IMR-90 (cell line): ENCODE data around the gene SMC1B. TPM values are rescaled to one million over a fixed set of nuclear protein-coding genes. Genes with fewer than 3 reads are reported as not detected.

Experiments
- ATAC-seq: fragments of 200-7000 bp; cut with Tn5 transposase; 2 replicates; pipeline ENCODE4 v1.9.1; 2020; ENCODE audit warnings: low read depth, mild to moderate bottlenecking, moderate library complexity
- BruUV-seq: library from RNA; stranded (reverse); fragments of 400-500 nt; replicated peaks from 2 replicates; lab custom pipeline; 2021; lab: Mats Ljungman, UMichigan
- CTCF ChIA-PET: fragments of 300-600 bp; formaldehyde crosslinking; extraction: SDS; loops from one replicate; lab custom pipeline; 2021; ENCODE audit warnings: antibody characterized with exemption; lab: Yijun Ruan, JAX
- POLR2A ChIA-PET: fragments of 300-600 bp; sonication (Branson Sonifier 250); formaldehyde crosslinking; loops from one replicate; lab custom pipeline; 2022; ENCODE audit warnings: antibody characterized with exemption; ENCODE audit not compliant: unreplicated experiment; lab: Charles Lee
- DNase-seq: peaks from one replicate; pipeline ENCODE4 v3.0.0; 2013
- H2AFZ ChIP-seq: replicated peaks from 2 replicates; pipeline ENCODE3; 2013; ENCODE audit warnings: low read length, mild to moderate bottlenecking; ENCODE audit not compliant: poor library complexity
- H2AK5ac ChIP-seq: 2 replicates; pipeline ENCODE4 v1.6.1; 2013; ENCODE audit warnings: low read depth, low read length, inconsistent platforms
- H2AK9ac ChIP-seq: replicated peaks from 2 replicates; pipeline ENCODE3; 2013; ENCODE audit warnings: mild to moderate bottlenecking, low read depth, low read length, moderate library complexity; ENCODE audit not compliant: poor library complexity
- H2BK120ac ChIP-seq: 2 replicates; pipeline ENCODE4 v1.6.1; 2013; ENCODE audit warnings: low read depth, low read length, inconsistent platforms
- H2BK15ac ChIP-seq: 3 replicates; pipeline ENCODE4 v1.6.1; 2013; ENCODE audit warnings: low read depth, low read length, inconsistent platforms
- H2BK20ac ChIP-seq: 2 replicates; pipeline ENCODE4 v1.6.1; 2013; ENCODE audit warnings: low read depth, mild to moderate bottlenecking, inconsistent platforms, low read length, moderate library complexity
- H2BK5ac ChIP-seq: 2 replicates; pipeline ENCODE4 v1.6.1; 2013; ENCODE audit warnings: mild to moderate bottlenecking, low read depth, low read length, inconsistent platforms; ENCODE audit not compliant: poor library complexity, severe bottlenecking
- H3K14ac ChIP-seq: replicated peaks from 2 replicates; pipeline ENCODE4 v1.6.1; 2013; ENCODE audit warnings: low read depth, low read length, inconsistent platforms
- H3K18ac ChIP-seq: 2 replicates; pipeline ENCODE4 v1.6.1; 2013; ENCODE audit warnings: low read depth, low read length, control low read depth
- H3K23ac ChIP-seq: 2 replicates; pipeline ENCODE4 v1.6.1; 2013; ENCODE audit warnings: low read depth, low read length, inconsistent platforms
- H3K27ac ChIP-seq: 2 replicates; pipeline ENCODE4 v1.5.1; 2013; ENCODE audit warnings: mild to moderate bottlenecking, control low read depth, low read length; ENCODE audit not compliant: insufficient read depth
- H3K27me3 ChIP-seq: 2 replicates; pipeline ENCODE4 v1.6.1; 2013; ENCODE audit warnings: low read length; ENCODE audit not compliant: control insufficient read depth, insufficient read depth
- H3K36me3 ChIP-seq: 2 replicates; pipeline ENCODE4 v1.6.1; 2013; ENCODE audit warnings: low read length, mixed read lengths; ENCODE audit not compliant: control insufficient read depth, insufficient read depth
- H3K4ac ChIP-seq: 2 replicates; pipeline ENCODE4 v1.6.1; 2013; ENCODE audit warnings: low read depth, low read length, inconsistent platforms
- H3K4me1 ChIP-seq: 2 replicates; pipeline ENCODE4 v1.6.1; 2013; ENCODE audit warnings: low read length, mixed read lengths; ENCODE audit not compliant: control insufficient read depth, insufficient read depth
- H3K4me2 ChIP-seq: 2 replicates; pipeline ENCODE4 v1.6.1; 2013; ENCODE audit warnings: low read depth, mild to moderate bottlenecking, control low read depth, low read length, moderate library complexity
- H3K4me3 ChIP-seq: 2 replicates; pipeline ENCODE4 v1.5.1; 2013; ENCODE audit warnings: low read depth, mild to moderate bottlenecking, control low read depth, low read length, moderate library complexity; ENCODE audit not compliant: insufficient read depth
- H3K56ac ChIP-seq: 2 replicates; pipeline ENCODE4 v1.6.1; 2013; ENCODE audit warnings: low read length, inconsistent platforms; ENCODE audit not compliant: insufficient read depth; ENCODE audit errors: extremely low read depth
- H3K79me1 ChIP-seq, 2 experiments: 2 replicates each; pipeline ENCODE4 v1.6.1; 2013; ENCODE audit warnings: low read length in 2 of 2, inconsistent platforms in 1 of 2, low read depth in 1 of 2
- H3K9ac ChIP-seq: 2 replicates; pipeline ENCODE4 v1.6.1; 2013; ENCODE audit warnings: low read depth, low read length, control low read depth
- H3K9me1 ChIP-seq: 2 replicates; pipeline ENCODE4 v1.6.1; 2013; ENCODE audit warnings: low read length, inconsistent platforms; ENCODE audit not compliant: insufficient read depth
- H3K9me3 ChIP-seq: 2 replicates; pipeline ENCODE4 v1.6.1; 2013; ENCODE audit warnings: low read length; ENCODE audit not compliant: control insufficient read depth, insufficient read depth
- H4K20me1 ChIP-seq: 2 replicates; pipeline ENCODE4 v1.6.1; 2013; ENCODE audit warnings: low read length, inconsistent platforms; ENCODE audit not compliant: insufficient read depth
- H4K5ac ChIP-seq: 2 replicates; pipeline ENCODE4 v1.6.1; 2013; ENCODE audit warnings: mild to moderate bottlenecking, low read depth, low read length, control low read depth
- H4K8ac ChIP-seq, 2 experiments: 2 replicates each; pipeline ENCODE4 v1.6.1; 2013; ENCODE audit warnings: low read depth in 2 of 2, low read length in 2 of 2, control low read depth in 1 of 2, inconsistent platforms in 1 of 2
- H4K91ac ChIP-seq: 2 replicates; pipeline ENCODE4 v1.6.1; 2013; ENCODE audit warnings: low read depth, low read length, inconsistent platforms; ENCODE audit not compliant: insufficient read depth
- BHLHE40 ChIP-seq: fragments of 150-350 bp; IDR thresholded peaks from 2 replicates; pipeline ENCODE4 v1.6.1; 2016; ENCODE audit warnings: mild to moderate bottlenecking, low read depth, low read length
- CEBPB ChIP-seq: IDR thresholded peaks from 2 replicates; pipeline ENCODE4 v1.6.1; 2012; ENCODE audit warnings: low read depth, low read length, improper control_type of control experiment
- CHD1 ChIP-seq: IDR thresholded peaks from 2 replicates; pipeline ENCODE4 v1.6.1; 2012; ENCODE audit warnings: low read depth, low read length, improper control_type of control experiment
- CTCF ChIP-seq: conservative IDR thresholded peaks from 2 replicates; pipeline ENCODE4 v1.5.1; 2012; ENCODE audit warnings: mild to moderate bottlenecking, low read depth, low read length, improper control_type of control experiment
- ELK1 ChIP-seq: fragments of 150-350 bp; IDR thresholded peaks from 2 replicates; pipeline ENCODE4 v1.6.1; 2016; ENCODE audit warnings: low read depth, mild to moderate bottlenecking, low read length, moderate library complexity, borderline replicate concordance
- FOS ChIP-seq: fragments of 150-350 bp; IDR thresholded peaks from 2 replicates; pipeline ENCODE4 v1.6.1; 2016; ENCODE audit warnings: low read depth, low read length
- MAFK ChIP-seq: IDR thresholded peaks from 2 replicates; pipeline ENCODE4 v1.6.1; 2012; ENCODE audit warnings: low read depth, low read length, improper control_type of control experiment
- MAZ ChIP-seq: IDR thresholded peaks from 2 replicates; pipeline ENCODE4 v1.6.1; 2012; ENCODE audit warnings: low read depth, mild to moderate bottlenecking, low read length, improper control_type of control experiment, moderate library complexity, borderline replicate concordance
- MXI1 ChIP-seq: IDR thresholded peaks from 2 replicates; pipeline ENCODE4 v1.6.1; 2012; ENCODE audit warnings: low read depth, mild to moderate bottlenecking, low read length, moderate library complexity, borderline replicate concordance
- NFE2L2 ChIP-seq: fragments of 150-350 bp; IDR thresholded peaks from 2 replicates; pipeline ENCODE4 v1.6.1; 2016; ENCODE audit warnings: low read depth, mild to moderate bottlenecking, low read length
- RAD21 ChIP-seq: IDR thresholded peaks from 2 replicates; pipeline ENCODE4 v1.6.1; 2012; ENCODE audit warnings: low read length, improper control_type of control experiment
- RCOR1 ChIP-seq: IDR thresholded peaks from 2 replicates; pipeline ENCODE4 v1.6.1; 2012; ENCODE audit warnings: mild to moderate bottlenecking, low read length, improper control_type of control experiment; ENCODE audit not compliant: insufficient replicate concordance
- RFX5 ChIP-seq: IDR thresholded peaks from 2 replicates; pipeline ENCODE4 v1.8.0; 2012; ENCODE audit warnings: low read depth, mild to moderate bottlenecking, low read length, moderate library complexity
- SMC3 ChIP-seq: fragments of 150-350 bp; IDR thresholded peaks from 2 replicates; pipeline ENCODE4 v1.6.1; 2016; ENCODE audit warnings: low read depth, mild to moderate bottlenecking, antibody characterized with exemption, low read length, moderate library complexity
- USF2 ChIP-seq: fragments of 150-350 bp; IDR thresholded peaks from 2 replicates; pipeline ENCODE4 v1.6.1; 2017; ENCODE audit warnings: mild to moderate bottlenecking, antibody characterized with exemption, low read length, low read depth
- WGBS, 2 experiments: methylation state at CpG; one replicate each; pipeline versions ENCODE4 v1.1.5 to v1.1.7; 2013; ENCODE audit warnings: missing lambda C conversion rate in 2 of 2; ENCODE audit not compliant: insufficient read length in 1 of 2; ENCODE audit errors: extremely low coverage in 2 of 2; 5-methylcytosine and 5-hydroxymethylcytosine counted together
- dilution Hi-C: fragments of 300-500 bp; cut with HindIII; formaldehyde crosslinking; loops from one replicate; pipeline ENCODE4 v1.14.3; 2018; ENCODE audit warnings: low sequenced_read_pairs; ENCODE audit not compliant: unreplicated experiment
- in situ Hi-C: fragments of 300-500 bp; cut with MboI; formaldehyde crosslinking; loops from 3 replicates; pipeline ENCODE4 v1.14.3; 2019; ENCODE audit warnings: low sequenced_read_pairs, inconsistent platforms, mixed read lengths
- intact Hi-C: fragments of 100-400 bp; cut with micrococcal nuclease; formaldehyde crosslinking; loops from 2 replicates; pipeline ENCODE4 v1.10.0; 2022
- polyA plus RNA-seq, 3 experiments: library from polyadenylated mRNA; depleted of rRNA; stranded (reverse); fragments of >200 nt; gene quantifications; 2 replicates each; pipeline ENCODE4 v1.2.3, GENCODE V29; 2012; ENCODE audit warnings: low replicate concordance in 1 of 3
- total RNA-seq: library from RNA; depleted of rRNA; stranded (reverse); fragments of >200 nt; gene quantifications from 2 replicates; pipeline ENCODE4 v1.2.3, GENCODE V29; 2012

Gene SMC1B
- total and polyA plus RNA-seq, 2 of the 4 experiments (the other 2 are of a cell fraction) = not detected

GRCh38 chr22:45328822-45329529, 84.4 kb downstream of the SMC1B start:
- BruUV-seq = TSS peak; percentile 65
- no peak overlapping the region for H3K14ac ChIP-seq
- H4K5ac ChIP-seq = no peak overlapping the region
- peaks cover 3 to 22% of the 10 kb centered on the region in 2 experiments; a peak in 2 of 4 replicates for H3K79me1 ChIP-seq
- H3K4me1 ChIP-seq = peaks cover 2% of the 10 kb centered on the region; the same call in 1 of the 2 replicates
- H4K20me1 ChIP-seq = peaks cover 6% of the 10 kb centered on the region
- ChIA-PET CTCF (no interaction called here), POLR2A (interaction anchor here (0.6 kb wide), 1 partner anchor 54 kb away, joined by 4 read pairs; no protein-coding TSS in a partner anchor)
- WGBS, 2 experiments = 94% methylated on average over 4 of the region's 8 CpGs; no CpG with 5 or more reads in 1 of the 2 experiments
- no peak for ATAC-seq
- H4K8ac ChIP-seq = no peak overlapping the region
- no peak overlapping the region for H2BK5ac ChIP-seq
- H3K36me3 ChIP-seq = peaks cover 47% of the 10 kb centered on the region
- no peak overlapping the region for H3K4me3 ChIP-seq
- in situ Hi-C loops = no loop called here
- no peak overlapping the region for H2AK5ac ChIP-seq
- no peak overlapping the region for H3K9ac ChIP-seq
- no peak overlapping the region for H2BK120ac ChIP-seq
- H2AK9ac ChIP-seq = no peak overlapping the region
- no peak for DNase-seq
- no peak overlapping the region for H2AFZ ChIP-seq
- H3K23ac ChIP-seq = no peak overlapping the region
- H3K18ac ChIP-seq = no peak overlapping the region
- no peak overlapping the region for H3K56ac ChIP-seq
- H2BK20ac ChIP-seq = no peak overlapping the region
- no peak overlapping the region for H4K91ac ChIP-seq
- H2BK15ac ChIP-seq = no peak overlapping the region
- H3K27me3 ChIP-seq = no peaks in the 10 kb centered on the region
- dilution Hi-C loops = no loop called here
- peaks cover 6% of the 10 kb centered on the region; the same call in 1 of the 2 replicates for H3K9me1 ChIP-seq
- H3K27ac ChIP-seq = no peak overlapping the region
- no peak overlapping the region for H3K4me2 ChIP-seq
- no peak overlapping the region for H3K4ac ChIP-seq
- no peaks in the 10 kb centered on the region for H3K9me3 ChIP-seq
- intact Hi-C loops = no loop called here
- no peak for TF ChIP-seq USF2
- no peak for TF ChIP-seq FOS
- TF ChIP-seq MAFK = no peak
- no peak for TF ChIP-seq CEBPB
- TF ChIP-seq MAZ = no peak
- no peak for TF ChIP-seq CHD1
- TF ChIP-seq BHLHE40 = no peak
- TF ChIP-seq RFX5 = no peak
- no peak for TF ChIP-seq ELK1
- no peak for TF ChIP-seq RCOR1
- TF ChIP-seq CTCF = no peak
- TF ChIP-seq RAD21 = no peak
- no peak for TF ChIP-seq MXI1
- no peak for TF ChIP-seq SMC3
- TF ChIP-seq NFE2L2 = no peak
